HepG2 (cell line): ENCODE data around the gene RNASE4. TPM values are rescaled to one million over a fixed set of nuclear protein-coding genes. Genes with fewer than 3 reads are reported as not detected.

Source experiments
- ATAC-seq: fragments of 200-7000 bp; cut with Tn5 transposase; 3 replicates; pipeline ENCODE4 v1.9.1; 2020; ENCODE audit warnings: mild to moderate bottlenecking, moderate library complexity
- BruUV-seq: library from RNA; stranded (reverse); fragments of 400-500 nt; replicated peaks from 2 replicates; lab custom pipeline; 2021; lab: Mats Ljungman, UMichigan
- CTCF ChIA-PET: fragments of 300-600 bp; formaldehyde crosslinking; extraction: SDS; loops from one replicate; lab custom pipeline; 2021; ENCODE audit warnings: low total read pairs, inconsistent platforms, low intra/inter-chr PET ratio; lab: Yijun Ruan, JAX
- POLR2A ChIA-PET: fragments of 350-600 bp; sonication (Branson Sonifier 250); formaldehyde crosslinking; loops from one replicate; lab custom pipeline; 2020; ENCODE audit warnings: antibody characterized with exemption, inconsistent platforms; lab: Yijun Ruan, JAX
- DNase-seq: peaks from one replicate; pipeline ENCODE4 v3.0.0-alpha.2; 2015; ENCODE audit warnings: low spot score
- FAIRE-seq: peaks from 3 replicates; lab custom pipeline; 2011; peaks lifted over from hg19 to GRCh38; lab: Jason Lieb, UNC
- H2AFZ ChIP-seq: one replicate; pipeline ENCODE4 v1.6.1; 2011; ENCODE audit warnings: low read length, inconsistent platforms
- H3K27ac ChIP-seq: fragments of 300-600 bp; 3 replicates; pipeline ENCODE4 v1.8.0; 2011; ENCODE audit warnings: mixed run types, mild to moderate bottlenecking, mixed read lengths, low read length, inconsistent platforms; ENCODE audit not compliant: insufficient read depth; ENCODE audit errors: extremely low read length
- H3K27me3 ChIP-seq, 2 experiments: fragments of 200-600 bp in 1 of 2; 2 replicates in 1 of 2; 3 replicates in 1 of 2; pipeline versions ENCODE4 v1.6.0 to v1.8.0; 2011; ENCODE audit warnings: low read length in 2 of 2, mild to moderate bottlenecking in 2 of 2, moderate library complexity in 2 of 2, inconsistent platforms in 1 of 2; ENCODE audit not compliant: insufficient read depth in 2 of 2, control insufficient read depth in 1 of 2
- H3K36me3 ChIP-seq, 2 experiments: fragments of 200-600 bp in 1 of 2; replicated peaks in 1 of 2; 2 replicates in 1 of 2; 3 replicates in 1 of 2; pipeline versions ENCODE4 v1.5.1 to v1.8.0; 2011; ENCODE audit warnings: low read length in 2 of 2, inconsistent platforms in 1 of 2; ENCODE audit not compliant: insufficient read depth in 2 of 2, control insufficient read depth in 1 of 2
- H3K4me1 ChIP-seq: 2 replicates; pipeline ENCODE4 v1.5.1; 2012; ENCODE audit warnings: low read length, inconsistent platforms; ENCODE audit not compliant: insufficient read depth
- H3K4me2 ChIP-seq: 2 replicates; pipeline ENCODE4 v1.6.0; 2011; ENCODE audit warnings: low read depth, low read length, inconsistent platforms
- H3K4me3 ChIP-seq, 3 experiments: fragments of 200-600 bp in 1 of 3; sonication (generic), shearing (Covaris generic) in 1 of 3; replicated peaks in 1 of 3; 2 replicates each; pipeline ENCODE4 v1.5.1; 2011 to 2016; ENCODE audit warnings: low read length in 3 of 3, inconsistent platforms in 2 of 3, low read depth in 2 of 3, mild to moderate bottlenecking in 2 of 3, control low read depth in 1 of 3, mixed read lengths in 1 of 3; ENCODE audit not compliant: insufficient read depth in 1 of 3
- H3K79me2 ChIP-seq: one replicate; pipeline ENCODE4 v1.6.1; 2011; ENCODE audit warnings: low read length, inconsistent platforms; ENCODE audit not compliant: insufficient read depth
- H3K9ac ChIP-seq: 2 replicates; pipeline ENCODE4 v1.6.0; 2011; ENCODE audit warnings: mild to moderate bottlenecking, low read depth, low read length, inconsistent platforms; ENCODE audit not compliant: insufficient read depth
- H3K9me3 ChIP-seq: 2 replicates; pipeline ENCODE4 v1.5.1; 2012; ENCODE audit warnings: mild to moderate bottlenecking, low read length
- H4K20me1 ChIP-seq: 2 replicates; pipeline ENCODE4 v1.6.0; 2011; ENCODE audit warnings: inconsistent platforms, mild to moderate bottlenecking, low read length, moderate library complexity; ENCODE audit not compliant: insufficient read depth
- CHD4 ChIP-seq: fragments of 200-600 bp; sonication (generic); IDR thresholded peaks from 2 replicates; pipeline ENCODE4 v1.7.0; 2017; ENCODE audit warnings: mild to moderate bottlenecking, low read length, borderline replicate concordance
- EP300 ChIP-seq, 3 experiments: sonication (generic) in 1 of 3; formaldehyde crosslinking in 1 of 3; IDR thresholded peaks; 2 replicates each; pipeline versions ENCODE4 v1.5.1 to v1.6.1; 2011 to 2020; ENCODE audit warnings: low read depth in 2 of 3, low read length in 2 of 3, borderline replicate concordance in 1 of 3, improper control_type of control experiment in 1 of 3, mild to moderate bottlenecking in 1 of 3, missing genetic modification reagents in 1 of 3, moderate library complexity in 1 of 3
- MTERF4 ChIP-seq: sonication (generic); formaldehyde crosslinking; IDR thresholded peaks from 2 replicates; pipeline ENCODE4 v1.8.0; 2023; ENCODE audit warnings: mild to moderate bottlenecking, missing genetic modification reagents
- NR2F2 ChIP-seq: IDR thresholded peaks from 2 replicates; pipeline ENCODE4 v1.6.1; 2012; ENCODE audit warnings: low read depth, inconsistent platforms, borderline replicate concordance
- SIX4 ChIP-seq: sonication (generic); formaldehyde crosslinking; IDR thresholded peaks from 2 replicates; pipeline ENCODE4 v1.4.0; 2020; ENCODE audit warnings: missing genetic modification reagents
- ZBTB10 ChIP-seq: sonication (generic); formaldehyde crosslinking; IDR thresholded peaks from 2 replicates; pipeline ENCODE4 v1.4.0; 2020; ENCODE audit warnings: missing genetic modification reagents, borderline replicate concordance
- ZNF431 ChIP-seq: sonication (generic); formaldehyde crosslinking; IDR thresholded peaks from 2 replicates; pipeline ENCODE4 v1.9.0; 2022; ENCODE audit warnings: missing genetic modification reagents, low read depth, mild to moderate bottlenecking, borderline replicate concordance
- ZNF572 ChIP-seq: sonication (generic); formaldehyde crosslinking; IDR thresholded peaks from 2 replicates; pipeline ENCODE4 v1.5.1; 2020; ENCODE audit warnings: mild to moderate bottlenecking, missing genetic modification reagents
- ZNF781 ChIP-seq: sonication (generic); formaldehyde crosslinking; IDR thresholded peaks from 2 replicates; pipeline ENCODE4 v1.5.1; 2020; ENCODE audit warnings: borderline replicate concordance, mild to moderate bottlenecking, missing genetic modification reagents; ENCODE audit errors: not compliant biosample characterization
- WGBS: methylation state at CpG from one replicate; pipeline ENCODE4 v1.1.6; 2017; ENCODE audit warnings: low lambda C conversion rate; 5-methylcytosine and 5-hydroxymethylcytosine counted together
- in situ Hi-C: cut with HindIII; loops from 2 replicates; pipeline ENCODE4 v1.10.0; 2017; ENCODE audit warnings: low pct_unique_long_range_greater_than_20kb; ENCODE audit not compliant: extremely low pct_ligation_motif_present
- intact Hi-C: fragments of 100-400 bp; cut with micrococcal nuclease; formaldehyde crosslinking; loops from one replicate; pipeline ENCODE4 v1.10.0; 2022; ENCODE audit not compliant: unreplicated experiment
- polyA plus RNA-seq, 8 experiments: library from polyadenylated mRNA; depleted of rRNA in 3 of 8; stranded (reverse) in 7 of 8; unstranded in 1 of 8; fragments of >200 nt; fragmentation: Illumina TruSeq in 4 of 8; extraction: Trizol in 4 of 8; gene quantifications; 2 replicates each; pipeline versions ENCODE4 v1.2.1 to v1.2.3, GENCODE V29; 2011 to 2016; ENCODE audit warnings: low read depth in 4 of 8, missing spikeins in 1 of 8, mixed read lengths in 1 of 8; ENCODE audit not compliant: insufficient read depth in 1 of 8
- total RNA-seq, 5 experiments: library from RNA; depleted of rRNA; stranded (reverse); fragments of >200 nt; fragmentation: Illumina TruSeq; extraction: Trizol; gene quantifications; 2 replicates each; pipeline ENCODE4 v1.2.3, GENCODE V29; 2016; ENCODE audit warnings: low read depth in 1 of 5

RNASE4 gene
- total and polyA plus RNA-seq, 2 of the 13 experiments (the other 11 are each of a cell fraction or from before 2014, with no cell fraction given) = 109 to 983 TPM

- H3K9ac ChIP-seq = no peak overlapping the region
- no peaks in the 10 kb centered on the region for H3K27me3 ChIP-seq
- H3K79me2 ChIP-seq = peaks cover 78% of the 10 kb centered on the region
- ATAC-seq = no peak
- POLR2A ChIA-PET = interaction anchor here (0.7 to 2.4 kb wide), 3 partner anchors 9 to 29 kb away, joined by 3 to 18 read pairs (median 11); no protein-coding TSS in a partner anchor
- intact Hi-C loops = no loop called here
- peaks cover 74% of the 10 kb centered on the region for H4K20me1 ChIP-seq
- peaks cover 43% of the 10 kb centered on the region for H3K4me1 ChIP-seq
- DNase-seq = no peak
- CTCF ChIA-PET = interaction anchor here (2.3 to 4.7 kb wide), 3 partner anchors 29 to 83 kb away, joined by 9 to 70 read pairs (median 48); no protein-coding TSS in a partner anchor
- 97% methylated on average over 7 of the region's 7 CpGs for WGBS
- no peak overlapping the region for H3K4me3 ChIP-seq
- peaks cover 17 to 56% of the 10 kb centered on the region in 2 experiments for H3K36me3 ChIP-seq
- no peaks in the 10 kb centered on the region for H3K9me3 ChIP-seq
- in situ Hi-C loops = loop anchor here (5.0 kb wide), 1 partner anchor 35 kb away; no protein-coding TSS in a partner anchor
- no peak for FAIRE-seq
- H3K4me2 ChIP-seq = no peak overlapping the region
- H2AFZ ChIP-seq = no peak overlapping the region
- H3K27ac ChIP-seq = no peak overlapping the region
- BruUV-seq = no TSS peak
- TF ChIP-seq ZNF431 (CRISPR knock-in tag) (no peak), CHD4 (no peak), ZBTB10 (CRISPR knock-in tag) (no peak), EP300 (IDR thresholded peaks at IDR 0.05; ENCODE audit: low read depth in 2 of 2, low read length in 2 of 2) (no peak), EP300 (CRISPR knock-in tag; IDR thresholded peaks at IDR 0.05; ENCODE audit: borderline replicate concordance) (no peak), SIX4 (no peak), NR2F2 (no peak), ZNF572 (CRISPR knock-in tag) (no peak), ZNF781 (no peak), MTERF4 (no peak)
Observed at GRCh38 chr14:20692116-20692751, 7.9 kb downstream of the RNASE4 start.
